ENCODE measurements around the gene TGFBRAP1.

Gene TGFBRAP1

GRCh38 chr2:105329561-105330495 is at the start of gene TGFBRAP1:
Gene TGFBRAP1 (minus strand): TSS chr2:105329735. CDS start chr2:105308301, 21,434 bp downstream.
- Mint-ChIP-seq H3K4me1 (ENCODE audit: low read depth) (peaks cover 39% of the 10 kb centered on the region), H3K4me3 (peak within 1 kb of the TSS; percentile 96), H3K9me3 (ENCODE audit: low read depth) (no peaks in the 10 kb centered on the region), H3K27me3 (no peaks in the 10 kb centered on the region), H3K27ac (peak within 1 kb of the TSS; percentile 96), H3K36me3 (peaks cover 3% of the 10 kb centered on the region)

GRCh38 chr2:105378921-105379383 is 49.4 kb upstream of the TGFBRAP1 start:
- Mint-ChIP-seq H3K4me1 (ENCODE audit: low read depth) (peaks cover 1% of the 10 kb centered on the region), H3K27me3 (no peaks in the 10 kb centered on the region), H3K4me3 (no peak overlapping the region), H3K36me3 (no peaks in the 10 kb centered on the region), H3K27ac (no peak overlapping the region), H3K9me3 (ENCODE audit: low read depth) (no peaks in the 10 kb centered on the region)

GRCh38 chr2:105378276-105378840 is 48.8 kb upstream of the TGFBRAP1 start:
- Mint-ChIP-seq H3K27me3 (no peaks in the 10 kb centered on the region), H3K4me3 (no peak overlapping the region), H3K27ac (no peak overlapping the region), H3K9me3 (ENCODE audit: low read depth) (no peaks in the 10 kb centered on the region), H3K4me1 (ENCODE audit: low read depth) (peaks cover 3% of the 10 kb centered on the region), H3K36me3 (no peaks in the 10 kb centered on the region)

- no peak overlapping the region for H3K4me3 Mint-ChIP-seq
- no peaks in the 10 kb centered on the region for H3K9me3 Mint-ChIP-seq (ENCODE audit: low read depth)
- H3K4me1 Mint-ChIP-seq (ENCODE audit: low read depth): peaks cover 3% of the 10 kb centered on the region
- H3K36me3 Mint-ChIP-seq: no peaks in the 10 kb centered on the region
- H3K27me3 Mint-ChIP-seq: no peaks in the 10 kb centered on the region
- H3K27ac Mint-ChIP-seq: no peak overlapping the region
These were observed 48.3 kb upstream of the TGFBRAP1 start for GRCh38 chr2:105377871-105378270.

GRCh38 chr2:105376789-105377240 is 47.3 kb upstream of the TGFBRAP1 start:
- H3K36me3 Mint-ChIP-seq: no peaks in the 10 kb centered on the region
- no peaks in the 10 kb centered on the region for H3K27me3 Mint-ChIP-seq
- peaks cover 3% of the 10 kb centered on the region for H3K4me1 Mint-ChIP-seq (ENCODE audit: low read depth)
- no peak overlapping the region for H3K4me3 Mint-ChIP-seq
- no peaks in the 10 kb centered on the region for H3K9me3 Mint-ChIP-seq (ENCODE audit: low read depth)
- H3K27ac Mint-ChIP-seq: no peak overlapping the region

DNA sequence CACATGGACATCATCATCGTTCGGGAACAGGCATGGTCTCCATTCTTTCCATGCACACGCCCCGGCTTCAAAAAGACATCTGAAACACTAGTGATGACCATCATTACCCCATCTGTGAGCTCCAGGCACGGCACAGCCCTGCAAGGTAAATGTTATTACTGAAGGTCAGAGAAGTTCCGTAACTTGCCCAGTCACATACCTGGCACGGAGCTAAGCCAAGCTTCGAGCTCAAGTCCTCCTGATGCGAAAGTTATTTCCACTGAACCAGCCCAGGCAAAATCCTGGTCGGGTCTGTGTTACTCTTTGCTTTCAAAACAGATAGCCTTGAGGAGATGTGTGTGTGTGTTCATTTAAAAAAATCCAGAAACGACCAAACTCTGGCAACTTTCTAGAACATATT is 46.5 kb upstream of the TGFBRAP1 start:
- Mint-ChIP-seq H3K36me3 (no peaks in the 10 kb centered on the region), H3K9me3 (ENCODE audit: low read depth) (no peaks in the 10 kb centered on the region), H3K4me3 (no peak overlapping the region), H3K27ac (no peak overlapping the region), H3K27me3 (no peaks in the 10 kb centered on the region), H3K4me1 (ENCODE audit: low read depth) (peaks cover 3% of the 10 kb centered on the region)

DNA sequence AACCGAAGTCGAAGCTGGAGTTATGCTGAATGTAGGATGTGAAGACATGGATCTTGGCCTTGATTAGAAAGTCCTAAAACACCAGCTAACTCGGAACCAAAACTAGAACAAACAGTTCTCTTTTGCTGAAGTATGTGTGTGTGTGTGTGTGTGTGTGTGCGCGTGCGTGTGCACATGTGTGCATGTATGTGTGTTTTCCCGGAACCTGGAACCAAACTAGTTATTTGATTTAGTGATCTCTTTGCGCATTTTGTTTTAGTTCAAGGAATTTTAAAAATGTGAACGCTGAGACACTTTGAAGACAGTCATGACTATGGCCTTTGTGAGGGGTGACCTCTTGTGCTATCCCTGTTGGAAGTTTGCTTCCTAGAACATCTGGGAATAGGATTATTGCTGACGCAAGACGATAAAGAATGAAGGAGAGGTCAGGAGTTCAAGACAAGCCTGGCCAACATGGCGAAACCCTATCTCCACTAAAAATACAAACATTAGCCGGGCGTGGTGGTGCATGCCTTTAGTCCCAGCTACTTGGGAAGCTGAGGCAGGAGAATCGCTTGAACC is 45.5 kb upstream of the TGFBRAP1 start:
- Mint-ChIP-seq H3K27me3 (no peaks in the 10 kb centered on the region), H3K9me3 (ENCODE audit: low read depth) (no peaks in the 10 kb centered on the region), H3K4me1 (ENCODE audit: low read depth) (peaks cover 4% of the 10 kb centered on the region), H3K27ac (no peak overlapping the region), H3K4me3 (no peak overlapping the region), H3K36me3 (no peaks in the 10 kb centered on the region)

DNA sequence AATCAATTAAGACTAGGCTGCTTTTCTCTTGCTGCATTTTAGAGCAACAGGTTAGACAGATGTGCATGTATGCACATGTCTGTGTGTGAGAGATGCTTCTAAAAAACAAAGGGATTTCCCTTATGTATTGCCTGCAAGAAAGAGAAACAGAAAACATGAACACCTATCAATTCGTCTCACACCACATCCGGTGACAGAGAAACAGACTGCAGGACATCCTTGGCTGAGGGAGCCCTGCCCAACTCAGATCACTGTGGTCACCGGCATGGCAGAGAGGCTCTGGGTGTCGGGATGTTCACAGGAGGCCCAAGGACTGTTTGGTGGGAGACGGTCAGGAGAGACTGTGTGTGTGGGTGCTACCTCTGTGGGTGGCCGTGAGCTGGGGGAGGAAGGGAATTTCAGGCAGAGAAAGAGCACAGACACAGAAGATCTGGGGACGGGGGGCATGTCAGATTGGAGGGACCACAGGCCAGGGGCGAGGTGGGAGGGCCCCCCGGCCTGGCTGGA is 44.4 kb upstream of the TGFBRAP1 start:
- Mint-ChIP-seq H3K9me3 (ENCODE audit: low read depth) (no peaks in the 10 kb centered on the region), H3K36me3 (peaks cover 2% of the 10 kb centered on the region), H3K4me3 (no peak overlapping the region), H3K4me1 (ENCODE audit: low read depth) (peaks cover 9% of the 10 kb centered on the region), H3K27ac (peak overlapping the region; percentile 79), H3K27me3 (no peaks in the 10 kb centered on the region)

DNA sequence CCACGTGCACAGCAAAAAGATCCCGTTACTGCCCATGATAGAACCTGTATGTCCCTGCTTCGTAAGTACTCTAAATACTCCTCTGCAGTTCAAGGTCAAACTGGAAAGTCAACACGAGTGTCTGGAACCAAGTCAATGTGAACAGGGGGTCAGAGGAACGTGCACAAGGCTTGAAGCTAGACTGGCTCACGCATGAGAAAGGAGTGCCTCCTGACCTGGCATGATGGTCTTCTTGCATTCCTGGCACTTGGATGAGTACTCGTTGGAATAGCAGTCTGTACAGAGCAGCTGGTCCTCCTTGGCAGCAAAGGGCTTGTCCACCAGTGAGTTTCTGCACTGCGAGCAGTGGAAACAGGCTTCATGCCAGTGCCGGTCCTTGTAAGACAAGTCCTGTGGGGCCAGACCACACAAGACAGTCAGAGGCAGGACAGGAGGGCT is 43.8 kb upstream of the TGFBRAP1 start:
- Mint-ChIP-seq H3K27ac (no peak overlapping the region), H3K27me3 (no peaks in the 10 kb centered on the region), H3K4me3 (no peak overlapping the region), H3K4me1 (ENCODE audit: low read depth) (peaks cover 9% of the 10 kb centered on the region), H3K36me3 (peaks cover 2% of the 10 kb centered on the region), H3K9me3 (ENCODE audit: low read depth) (no peaks in the 10 kb centered on the region)

- no peaks in the 10 kb centered on the region for H3K27me3 Mint-ChIP-seq
- H3K27ac Mint-ChIP-seq: no peak overlapping the region
- H3K4me1 Mint-ChIP-seq (ENCODE audit: low read depth): peaks cover 9% of the 10 kb centered on the region
- no peaks in the 10 kb centered on the region for H3K9me3 Mint-ChIP-seq (ENCODE audit: low read depth)
- no peak overlapping the region for H3K4me3 Mint-ChIP-seq
- H3K36me3 Mint-ChIP-seq: peaks cover 2% of the 10 kb centered on the region
These were observed 42.3 kb upstream of the TGFBRAP1 start for GRCh38 chr2:105371810-105372209.

GRCh38 chr2:105371156-105371555 is 41.6 kb upstream of the TGFBRAP1 start:
- Mint-ChIP-seq H3K9me3 (ENCODE audit: low read depth) (no peaks in the 10 kb centered on the region), H3K27me3 (no peaks in the 10 kb centered on the region), H3K36me3 (peaks cover 2% of the 10 kb centered on the region), H3K4me1 (ENCODE audit: low read depth) (peaks cover 9% of the 10 kb centered on the region), H3K4me3 (no peak overlapping the region), H3K27ac (no peak overlapping the region)

DNA sequence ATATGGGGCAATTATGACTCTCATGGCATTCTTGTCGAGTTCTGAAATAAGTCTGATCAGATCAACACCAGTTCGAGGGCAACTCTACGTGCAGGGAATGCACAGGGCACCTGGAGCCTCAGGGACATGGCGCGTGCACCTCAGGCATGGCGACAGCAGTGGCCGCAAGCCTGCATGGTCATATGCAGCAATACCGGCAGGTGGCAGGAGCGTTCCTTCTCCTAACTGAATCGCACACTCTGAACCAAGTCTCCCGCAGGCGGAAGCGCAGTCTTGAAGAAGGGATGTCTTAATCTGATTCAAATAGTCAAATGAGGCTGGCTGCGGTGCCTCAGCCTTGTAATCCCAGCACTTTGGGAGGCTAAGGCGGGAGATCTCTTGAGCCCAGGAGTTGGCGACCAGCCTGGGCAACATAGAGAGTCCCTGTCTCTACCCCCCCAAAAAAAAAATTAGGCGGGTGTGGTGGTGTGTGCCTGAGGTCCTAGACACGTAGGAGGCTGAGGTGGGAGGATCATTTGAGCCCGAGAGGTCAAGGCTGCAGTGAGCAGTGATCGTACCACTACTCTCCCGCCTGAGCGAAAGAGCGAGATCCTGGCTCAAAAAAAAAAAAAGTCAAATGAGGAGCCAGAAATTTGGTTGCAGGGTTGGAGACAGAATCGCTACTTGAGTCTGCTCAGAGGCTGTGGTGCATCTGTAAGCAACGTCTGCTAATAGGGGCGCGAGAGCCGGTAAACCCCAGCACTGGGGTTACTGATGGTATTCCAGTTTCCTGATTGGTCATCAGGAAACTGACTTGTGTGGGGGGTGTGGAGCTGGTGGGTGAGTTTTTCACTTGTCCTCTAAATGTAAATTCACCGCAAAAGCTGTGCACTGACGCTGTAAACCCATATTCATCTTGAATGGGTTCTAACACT is 40.5 kb upstream of the TGFBRAP1 start:
- no peaks in the 10 kb centered on the region for H3K27me3 Mint-ChIP-seq
- H3K9me3 Mint-ChIP-seq (ENCODE audit: low read depth): no peaks in the 10 kb centered on the region
- H3K4me3 Mint-ChIP-seq: peak overlapping the region; percentile 10
- peaks cover 2% of the 10 kb centered on the region for H3K36me3 Mint-ChIP-seq
- H3K4me1 Mint-ChIP-seq (ENCODE audit: low read depth): peaks cover 9% of the 10 kb centered on the region
- peak overlapping the region; percentile 38 for H3K27ac Mint-ChIP-seq

DNA sequence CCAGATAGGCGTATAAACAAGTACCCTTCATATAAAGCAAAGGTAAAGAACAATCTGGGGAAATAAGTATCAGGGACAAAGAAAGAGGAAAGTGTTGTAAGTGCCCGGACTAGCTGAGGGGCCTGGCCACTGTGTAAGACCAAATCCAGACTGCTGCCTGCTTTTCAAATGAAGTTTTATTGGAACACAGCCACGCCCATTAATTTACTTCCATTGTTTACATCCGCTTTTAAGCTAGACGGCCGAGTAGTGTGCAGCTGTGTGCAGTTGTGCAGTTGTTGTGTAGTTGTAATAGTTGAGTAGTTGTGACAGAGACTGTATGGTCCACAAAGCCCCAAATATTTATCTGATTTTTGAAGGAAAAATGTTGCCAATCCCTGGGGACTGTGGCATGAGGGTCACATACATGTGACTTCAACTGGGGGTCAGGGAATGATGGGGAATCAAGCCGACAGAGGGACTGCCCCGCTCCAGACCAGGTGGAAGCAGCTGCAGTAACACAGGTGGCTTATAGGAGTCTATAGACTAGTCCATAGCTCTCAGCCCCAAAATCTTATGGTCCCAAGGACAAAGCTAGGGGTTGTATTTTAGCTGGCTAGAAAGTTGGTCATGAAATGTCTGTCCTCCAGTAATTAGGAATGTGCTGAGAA is 39.3 kb upstream of the TGFBRAP1 start:
- H3K9me3 Mint-ChIP-seq (ENCODE audit: low read depth): no peaks in the 10 kb centered on the region
- H3K4me1 Mint-ChIP-seq (ENCODE audit: low read depth): peaks cover 7% of the 10 kb centered on the region
- H3K36me3 Mint-ChIP-seq: peaks cover 2% of the 10 kb centered on the region
- no peak overlapping the region for H3K4me3 Mint-ChIP-seq
- no peaks in the 10 kb centered on the region for H3K27me3 Mint-ChIP-seq
- H3K27ac Mint-ChIP-seq: no peak overlapping the region

DNA sequence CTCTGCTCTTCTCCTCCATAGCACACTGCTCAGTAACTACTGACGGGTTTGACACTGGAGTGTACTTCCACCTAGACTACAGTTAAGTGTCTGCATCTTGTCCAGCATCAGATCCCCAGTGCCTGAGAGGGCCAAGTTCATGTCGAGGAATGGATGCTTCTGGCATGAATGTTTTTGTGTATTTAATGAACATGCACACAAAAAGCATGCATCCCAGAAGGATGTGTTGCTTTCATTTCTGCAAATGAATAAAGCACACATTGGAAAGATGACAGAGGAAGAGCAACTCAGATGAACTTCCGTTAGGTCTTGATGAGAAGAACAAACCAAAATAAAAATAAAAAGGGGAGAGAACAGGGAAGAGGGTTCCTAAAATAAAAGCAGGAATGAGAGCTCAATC is 35.7 kb upstream of the TGFBRAP1 start:
- H3K4me1 Mint-ChIP-seq (ENCODE audit: low read depth): peaks cover 38% of the 10 kb centered on the region
- no peak overlapping the region for H3K4me3 Mint-ChIP-seq
- no peaks in the 10 kb centered on the region for H3K9me3 Mint-ChIP-seq (ENCODE audit: low read depth)
- no peak overlapping the region for H3K27ac Mint-ChIP-seq
- no peaks in the 10 kb centered on the region for H3K27me3 Mint-ChIP-seq
- H3K36me3 Mint-ChIP-seq: peaks cover 8% of the 10 kb centered on the region

Measured in activated naive CD8-positive, alpha-beta T cell (primary cell).